ENCODE measurements around the gene TMX3. TPM values are rescaled to one million over a fixed set of nuclear protein-coding genes. Genes with fewer than 3 reads are reported as not detected.

Gene TMX3
- total RNA-seq, 3 donors from 2014 or later = 28.0 to 32.4 (median 31.0) TPM

GRCh38 chr18:68742206-68742605 is 27.3 kb upstream of the TMX3 start:
- Histone ChIP-seq H3K4me3 (no peak overlapping the region), H3K9me3 (no peaks in the 10 kb centered on the region), H3K4me1 (ENCODE audit: low read depth) (no peaks in the 10 kb centered on the region), H3K36me3 (ENCODE audit: low read depth) (no peaks in the 10 kb centered on the region)
- DNase-seq (no peak), ATAC-seq (no peak)
- intact Hi-C loops (cut with DNase I, micrococcal nuclease) = no loop called here
- no peak for TF ChIP-seq CTCF (IDR thresholded peaks at IDR 0.05)

- Histone ChIP-seq H3K9me3 (no peaks in the 10 kb centered on the region), H3K4me1 (ENCODE audit: low read depth) (no peaks in the 10 kb centered on the region), H3K36me3 (ENCODE audit: low read depth) (no peaks in the 10 kb centered on the region), H3K4me3 (no peak overlapping the region)
- no peak for DNase-seq
- TF ChIP-seq CTCF (IDR thresholded peaks at IDR 0.05) = no peak
- intact Hi-C loops (cut with DNase I, micrococcal nuclease) = no loop called here
- no peak for ATAC-seq
Observed at GRCh38 chr18:68740966-68741365, 26.1 kb upstream of the TMX3 start.

- no peak overlapping the region for H3K4me3 ChIP-seq
- no peak for ATAC-seq
- intact Hi-C loops (cut with DNase I, micrococcal nuclease) = no loop called here
Observed at GRCh38 chr18:68739462-68739861, 24.6 kb upstream of the TMX3 start.

GRCh38 chr18:68738564-68738963 is 23.7 kb upstream of the TMX3 start:
- TF ChIP-seq CTCF (IDR thresholded peaks at IDR 0.05) = no peak
- intact Hi-C loops (cut with DNase I, micrococcal nuclease) = no loop called here
- Histone ChIP-seq H3K36me3 (ENCODE audit: low read depth) (no peaks in the 10 kb centered on the region), H3K4me1 (ENCODE audit: low read depth) (no peaks in the 10 kb centered on the region), H3K9me3 (no peaks in the 10 kb centered on the region), H3K4me3 (no peak overlapping the region)
- no peak for ATAC-seq
- DNase-seq = no peak

More at GRCh38 chr18:68739462-68739861, 24.6 kb upstream of the TMX3 start:
- Histone ChIP-seq H3K36me3 (ENCODE audit: low read depth) (no peaks in the 10 kb centered on the region), H3K4me1 (ENCODE audit: low read depth) (no peaks in the 10 kb centered on the region), H3K9me3 (no peaks in the 10 kb centered on the region)
- no peak for DNase-seq
- no peak for TF ChIP-seq CTCF (IDR thresholded peaks at IDR 0.05)

GRCh38 chr18:68735483-68736343 is 20.8 kb upstream of the TMX3 start:
- no peaks in the 10 kb centered on the region for H3K36me3 ChIP-seq (ENCODE audit: low read depth)
- peak; percentile 61 for ATAC-seq
- TF ChIP-seq CTCF (IDR thresholded peaks at IDR 0.05) = peak; percentile 10
- intact Hi-C loops (cut with DNase I, micrococcal nuclease) = no loop called here
- DNase-seq = peak in 1 of 3 donors; percentile 17
- no peak overlapping the region for H3K4me3 ChIP-seq
- H3K9me3 ChIP-seq = no peaks in the 10 kb centered on the region
- H3K4me1 ChIP-seq (ENCODE audit: low read depth) = no peaks in the 10 kb centered on the region

All from mucosa of descending colon (tissue), 3 donors.